Ascending aorta (tissue), 2 donors: ENCODE data around the gene RNF187. TPM values are rescaled to one million over a fixed set of nuclear protein-coding genes. Genes with fewer than 3 reads are reported as not detected.
A peak's percentile ranks its signal among the peaks of the same experiment; 100 is the strongest.

Source experiments
- DNase-seq, 2 donors: peaks; one replicate each; pipeline ENCODE4 v3.0.0-alpha.2; 2019; ENCODE audit warnings: low spot score in 2 of 2
- H3K27ac ChIP-seq, 2 donors: fragments of 200-600 bp; sonication (generic); one replicate each; pipeline ENCODE4 v1.5.1; 2016 to 2017; ENCODE audit warnings: mild to moderate bottlenecking in 1 of 2
- H3K27me3 ChIP-seq: fragments of 200-600 bp; sonication (generic); one replicate; pipeline ENCODE4 v1.5.1; 2017
- H3K36me3 ChIP-seq, 2 donors: fragments of 200-600 bp; sonication (generic); one replicate each; pipeline ENCODE4 v1.5.1; 2016
- H3K4me1 ChIP-seq, 2 donors: fragments of 200-600 bp; sonication (generic); one replicate each; pipeline ENCODE4 v1.5.1; 2016 to 2017; ENCODE audit warnings: mild to moderate bottlenecking in 1 of 2
- H3K4me3 ChIP-seq, 2 donors: fragments of 200-600 bp; sonication (generic); one replicate each; pipeline ENCODE4 v1.5.1; 2016 to 2017; ENCODE audit warnings: mild to moderate bottlenecking in 1 of 2
- H3K9me3 ChIP-seq, 2 donors: fragments of 200-600 bp; sonication (generic); one replicate each; pipeline ENCODE4 v1.5.1; 2016
- intact Hi-C: fragments of 100-400 bp; cut with DNase I; formaldehyde crosslinking; loops from one replicate; pipeline ENCODE4 v1.15.1; 2023
- total RNA-seq: library from RNA; depleted of rRNA; stranded (reverse); fragments of >200 nt; gene quantifications from one replicate; pipeline ENCODE4 v1.1.0, GENCODE V29; 2016
- TF ChIP-seq, protein P1 (sequence below), 3 experiments: fragments of 200-600 bp in 2 of 3; fragments of 450-650 bp in 1 of 3; sonication (generic) in 2 of 3; IDR thresholded peaks; one replicate each; pipeline ENCODE4 v1.5.1; 2016 to 2019; ENCODE audit warnings: antibody characterized with exemption in 3 of 3, mild to moderate bottlenecking in 1 of 3, moderate library complexity in 1 of 3

Gene RNF187
- total RNA-seq, 1 donor from 2014 or later, result 24.3 TPM

DNA sequence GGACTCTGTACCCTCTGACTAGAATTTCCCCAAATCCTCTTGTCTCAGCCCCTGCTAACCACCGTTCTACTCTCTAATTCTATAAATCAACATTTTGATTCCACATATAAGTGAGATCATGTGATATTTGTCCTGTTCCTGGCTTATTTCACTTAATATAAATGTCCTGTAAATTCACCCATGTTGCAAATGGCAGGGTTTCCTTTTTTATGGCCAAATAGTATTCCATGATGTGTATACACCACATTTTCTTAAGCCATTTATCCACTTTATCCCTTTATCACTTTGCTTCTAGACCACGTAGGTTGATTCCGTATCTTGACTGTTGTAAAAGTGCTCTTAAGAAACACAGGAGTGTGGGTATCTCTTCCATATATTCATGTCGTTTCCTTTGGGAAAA lies 8.9 kb downstream of the RNF187 start:
- DNase-seq, result no peak
- no peak overlapping the region for H3K4me3 ChIP-seq
- TF ChIP-seq, protein P1, sequence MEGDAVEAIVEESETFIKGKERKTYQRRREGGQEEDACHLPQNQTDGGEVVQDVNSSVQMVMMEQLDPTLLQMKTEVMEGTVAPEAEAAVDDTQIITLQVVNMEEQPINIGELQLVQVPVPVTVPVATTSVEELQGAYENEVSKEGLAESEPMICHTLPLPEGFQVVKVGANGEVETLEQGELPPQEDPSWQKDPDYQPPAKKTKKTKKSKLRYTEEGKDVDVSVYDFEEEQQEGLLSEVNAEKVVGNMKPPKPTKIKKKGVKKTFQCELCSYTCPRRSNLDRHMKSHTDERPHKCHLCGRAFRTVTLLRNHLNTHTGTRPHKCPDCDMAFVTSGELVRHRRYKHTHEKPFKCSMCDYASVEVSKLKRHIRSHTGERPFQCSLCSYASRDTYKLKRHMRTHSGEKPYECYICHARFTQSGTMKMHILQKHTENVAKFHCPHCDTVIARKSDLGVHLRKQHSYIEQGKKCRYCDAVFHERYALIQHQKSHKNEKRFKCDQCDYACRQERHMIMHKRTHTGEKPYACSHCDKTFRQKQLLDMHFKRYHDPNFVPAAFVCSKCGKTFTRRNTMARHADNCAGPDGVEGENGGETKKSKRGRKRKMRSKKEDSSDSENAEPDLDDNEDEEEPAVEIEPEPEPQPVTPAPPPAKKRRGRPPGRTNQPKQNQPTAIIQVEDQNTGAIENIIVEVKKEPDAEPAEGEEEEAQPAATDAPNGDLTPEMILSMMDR (IDR thresholded peaks at IDR 0.05), result no peak
- no peaks in the 10 kb centered on the region for H3K9me3 ChIP-seq
- no peaks in the 10 kb centered on the region for H3K4me1 ChIP-seq
- no peaks in the 10 kb centered on the region for H3K27me3 ChIP-seq
- no peak overlapping the region for H3K27ac ChIP-seq
- intact Hi-C loops, result no loop called here
- peaks cover 35 to 43% of the 10 kb centered on the region in 2 donors for H3K36me3 ChIP-seq

DNA sequence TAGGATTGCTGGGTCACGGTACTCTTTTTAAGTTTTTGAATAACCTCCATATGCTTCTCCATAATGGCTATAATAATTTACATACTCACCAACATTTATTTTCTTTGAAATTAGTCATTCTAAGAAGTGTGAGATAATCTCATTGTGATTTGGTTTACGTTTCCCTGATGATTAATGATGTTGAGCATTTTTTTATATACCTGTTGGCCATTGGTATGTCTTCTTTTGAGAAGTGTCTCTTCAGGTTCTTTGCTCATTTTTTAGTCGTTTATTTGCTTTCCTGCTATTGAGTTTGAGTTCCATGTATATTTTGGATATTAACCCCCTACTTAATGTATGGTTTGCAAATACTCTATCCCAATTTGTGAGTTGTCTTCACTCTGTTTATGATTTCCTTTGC lies 9.3 kb downstream of the RNF187 start:
- Histone ChIP-seq H3K4me1 (no peaks in the 10 kb centered on the region), H3K27ac (no peak overlapping the region), H3K4me3 (no peak overlapping the region), H3K36me3 (peaks cover 35 to 43% of the 10 kb centered on the region in 2 donors), H3K27me3 (no peaks in the 10 kb centered on the region), H3K9me3 (no peaks in the 10 kb centered on the region)
- TF ChIP-seq, protein P1 (IDR thresholded peaks at IDR 0.05), result no peak
- DNase-seq, result no peak
- intact Hi-C loops, result no loop called here

- intact Hi-C loops, result no loop called here
- no peaks in the 10 kb centered on the region for H3K4me1 ChIP-seq
- peaks cover 35 to 43% of the 10 kb centered on the region in 2 donors for H3K36me3 ChIP-seq
- H3K9me3 ChIP-seq, result no peaks in the 10 kb centered on the region
- peak in 1 of 2 donors; percentile 34 for DNase-seq
- no peak overlapping the region for H3K4me3 ChIP-seq
- no peak overlapping the region for H3K27ac ChIP-seq
- H3K27me3 ChIP-seq, result no peaks in the 10 kb centered on the region
- TF ChIP-seq, protein P1 (IDR thresholded peaks at IDR 0.05), result no peak
Measured at GRCh38 chr1:228497206-228497605, 10.0 kb downstream of the RNF187 start.

GRCh38 chr1:228497817-228498216 lies 10.6 kb downstream of the RNF187 start:
- Histone ChIP-seq H3K36me3 (peaks cover 35 to 41% of the 10 kb centered on the region in 2 donors), H3K9me3 (no peaks in the 10 kb centered on the region), H3K4me3 (no peak overlapping the region), H3K27me3 (no peaks in the 10 kb centered on the region), H3K4me1 (no peaks in the 10 kb centered on the region), H3K27ac (no peak overlapping the region)
- peak in 1 of 2 donors; percentile 49 for DNase-seq
- intact Hi-C loops, result no loop called here
- TF ChIP-seq, protein P1 (IDR thresholded peaks at IDR 0.05), result no peak

DNA sequence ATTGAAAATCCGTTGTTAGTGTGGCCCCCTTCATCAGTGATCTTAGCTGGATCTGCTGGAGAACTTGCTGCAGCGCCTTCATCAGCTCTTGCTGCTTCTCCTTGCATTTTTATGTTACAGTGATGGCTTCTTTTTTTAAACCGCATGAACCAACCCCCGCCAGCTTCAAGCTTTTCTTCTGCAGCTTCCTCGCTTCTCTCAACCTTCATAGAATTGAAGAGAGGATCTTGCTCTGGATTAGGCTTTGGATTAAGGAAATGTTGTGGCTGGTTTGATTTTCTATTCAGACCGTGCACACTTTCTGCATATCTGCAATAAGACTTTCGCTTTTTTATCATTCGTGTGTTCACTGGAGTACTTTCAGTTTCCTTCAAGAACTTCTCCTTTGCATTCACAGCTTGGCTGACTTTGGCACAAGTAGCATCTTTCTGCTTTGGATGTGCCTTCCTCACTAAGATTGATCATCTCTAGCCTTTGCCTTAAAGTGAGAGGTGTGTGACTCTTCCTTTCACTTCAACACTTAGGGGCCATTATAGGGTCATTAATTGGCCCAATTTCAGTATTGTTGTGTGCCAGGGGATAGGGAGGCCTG lies 13.1 kb downstream of the RNF187 start:
- DNase-seq, result peak in 1 of 2 donors; percentile 16
- no peak overlapping the region for H3K4me3 ChIP-seq
- H3K36me3 ChIP-seq, result peaks cover 11 to 16% of the 10 kb centered on the region in 2 donors
- H3K9me3 ChIP-seq, result no peaks in the 10 kb centered on the region
- H3K27ac ChIP-seq, result no peak overlapping the region
- H3K4me1 ChIP-seq, result no peaks in the 10 kb centered on the region
- intact Hi-C loops, result no loop called here
- TF ChIP-seq, protein P1 (IDR thresholded peaks at IDR 0.05), result no peak
- no peaks in the 10 kb centered on the region for H3K27me3 ChIP-seq
